Tibial artery (tissue), 4 donors: ENCODE data around the gene TTPAL.
A peak's percentile ranks its signal among the peaks of the same experiment; 100 is the strongest.

Experiments
- DNase-seq, 2 donors: peaks; one replicate each; pipeline ENCODE4 v3.0.0-alpha.2; 2019
- H3K27ac ChIP-seq, 2 donors: fragments of 200-600 bp; sonication (generic) in 1 of 2; 1 replicate in 1 of 2; 2 replicates in 1 of 2; pipeline ENCODE4 v1.5.1; 2018 to 2019; ENCODE audit warnings: mild to moderate bottlenecking in 1 of 2
- H3K27me3 ChIP-seq, 2 donors: fragments of 200-600 bp; sonication (generic) in 1 of 2; one replicate each; pipeline versions ENCODE4 v1.5.1 to v1.6.0; 2016 to 2019
- H3K36me3 ChIP-seq, 3 donors: fragments of 200-600 bp; sonication (generic) in 2 of 3; one replicate each; pipeline ENCODE4 v1.5.1; 2016 to 2019; ENCODE audit warnings: mild to moderate bottlenecking in 2 of 3
- H3K4me1 ChIP-seq, 4 donors: fragments of 200-600 bp; sonication (generic) in 2 of 4; 1 replicate in 3 of 4; 2 replicates in 1 of 4; pipeline ENCODE4 v1.5.1; 2016 to 2019
- H3K4me3 ChIP-seq, 2 donors: fragments of 200-600 bp; sonication (generic) in 1 of 2; 1 replicate in 1 of 2; 2 replicates in 1 of 2; pipeline ENCODE4 v1.5.1; 2018 to 2019; ENCODE audit warnings: mild to moderate bottlenecking in 2 of 2
- H3K9me3 ChIP-seq, 3 donors: fragments of 200-600 bp; sonication (generic) in 1 of 3; one replicate each; pipeline ENCODE4 v1.5.1; 2016 to 2019
- intact Hi-C: fragments of 100-400 bp; cut with DNase I; formaldehyde crosslinking; loops from one replicate; pipeline ENCODE4 v1.15.0; 2023; ENCODE audit warnings: low total_unique reads
- TF ChIP-seq, protein P1 (sequence below), 2 experiments: fragments of 200-600 bp in 1 of 2; fragments of 450-650 bp in 1 of 2; IDR thresholded peaks; one replicate each; pipeline ENCODE4 v1.5.1; 2017 to 2019; ENCODE audit warnings: antibody characterized with exemption in 2 of 2, mild to moderate bottlenecking in 1 of 2, moderate library complexity in 1 of 2

Gene TTPAL

GRCh38 chr20:44523746-44524145, 48.1 kb downstream of the TTPAL start:
- intact Hi-C loops, result loop anchor here (10.0 kb wide), 1 partner anchor 309 kb away; the partner anchor contains the start of gene OSER1

DNA sequence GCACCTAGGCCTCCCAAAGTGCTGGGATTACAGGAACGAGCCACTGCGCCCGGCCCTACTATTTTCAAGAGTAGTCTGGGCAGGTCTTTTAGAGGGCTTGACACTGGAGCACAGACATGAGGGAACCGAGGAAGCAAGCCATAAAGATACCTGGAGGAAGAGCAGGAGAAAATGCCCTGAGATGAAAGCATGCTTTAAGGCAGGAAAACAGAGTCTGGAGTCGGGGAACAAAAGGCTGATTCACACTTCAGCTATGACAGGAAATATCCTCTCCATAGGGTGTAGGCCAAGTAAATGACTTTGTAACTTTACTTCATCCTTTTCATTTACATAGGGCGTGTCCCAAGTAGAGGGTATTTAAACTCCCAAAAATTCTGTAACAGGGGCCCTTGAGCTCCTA, 50.5 kb downstream of the TTPAL start:
- H3K4me1 ChIP-seq, result peaks cover 0 to 8% (median under 1%) of the 10 kb centered on the region in 4 donors
- H3K9me3 ChIP-seq, result no peaks in the 10 kb centered on the region
- no peak overlapping the region for H3K4me3 ChIP-seq
- TF ChIP-seq, protein P1, sequence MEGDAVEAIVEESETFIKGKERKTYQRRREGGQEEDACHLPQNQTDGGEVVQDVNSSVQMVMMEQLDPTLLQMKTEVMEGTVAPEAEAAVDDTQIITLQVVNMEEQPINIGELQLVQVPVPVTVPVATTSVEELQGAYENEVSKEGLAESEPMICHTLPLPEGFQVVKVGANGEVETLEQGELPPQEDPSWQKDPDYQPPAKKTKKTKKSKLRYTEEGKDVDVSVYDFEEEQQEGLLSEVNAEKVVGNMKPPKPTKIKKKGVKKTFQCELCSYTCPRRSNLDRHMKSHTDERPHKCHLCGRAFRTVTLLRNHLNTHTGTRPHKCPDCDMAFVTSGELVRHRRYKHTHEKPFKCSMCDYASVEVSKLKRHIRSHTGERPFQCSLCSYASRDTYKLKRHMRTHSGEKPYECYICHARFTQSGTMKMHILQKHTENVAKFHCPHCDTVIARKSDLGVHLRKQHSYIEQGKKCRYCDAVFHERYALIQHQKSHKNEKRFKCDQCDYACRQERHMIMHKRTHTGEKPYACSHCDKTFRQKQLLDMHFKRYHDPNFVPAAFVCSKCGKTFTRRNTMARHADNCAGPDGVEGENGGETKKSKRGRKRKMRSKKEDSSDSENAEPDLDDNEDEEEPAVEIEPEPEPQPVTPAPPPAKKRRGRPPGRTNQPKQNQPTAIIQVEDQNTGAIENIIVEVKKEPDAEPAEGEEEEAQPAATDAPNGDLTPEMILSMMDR (IDR thresholded peaks at IDR 0.05), result no peak
- intact Hi-C loops, result loop anchor here (10.0 kb wide), 1 partner anchor 311 kb away; the partner anchor contains the start of gene OSER1
- no peak overlapping the region for H3K27ac ChIP-seq
- H3K36me3 ChIP-seq, result no peaks in the 10 kb centered on the region
- DNase-seq, result no peak
- H3K27me3 ChIP-seq, result no peaks in the 10 kb centered on the region

More at GRCh38 chr20:44523746-44524145, 48.1 kb downstream of the TTPAL start:
- Histone ChIP-seq H3K36me3 (no peaks in the 10 kb centered on the region), H3K4me1 (peaks cover 0 to 31% (median 17%) of the 10 kb centered on the region in 4 donors), H3K4me3 (no peak overlapping the region), H3K9me3 (no peaks in the 10 kb centered on the region), H3K27ac (peak overlapping the region in 1 of 2 donors; percentile 98), H3K27me3 (no peaks in the 10 kb centered on the region)
- TF ChIP-seq, protein P1 (IDR thresholded peaks at IDR 0.05), result no peak
- DNase-seq, result no peak

- Histone ChIP-seq H3K27me3 (no peaks in the 10 kb centered on the region), H3K9me3 (no peaks in the 10 kb centered on the region), H3K27ac (no peak overlapping the region), H3K36me3 (no peaks in the 10 kb centered on the region), H3K4me3 (no peak overlapping the region), H3K4me1 (peaks cover 0 to 13% (median 5%) of the 10 kb centered on the region in 4 donors)
- TF ChIP-seq, protein P1 (IDR thresholded peaks at IDR 0.05), result no peak
- intact Hi-C loops, result loop anchor here (10.0 kb wide), 1 partner anchor 313 kb away; the partner anchor contains the start of gene OSER1
- DNase-seq, result no peak
Measured at GRCh38 chr20:44527716-44528199, 52.1 kb downstream of the TTPAL start.

GRCh38 chr20:44528309-44528708, 52.6 kb downstream of the TTPAL start:
- no peaks in the 10 kb centered on the region for H3K36me3 ChIP-seq
- H3K4me3 ChIP-seq, result no peak overlapping the region
- no peak overlapping the region for H3K27ac ChIP-seq
- no peaks in the 10 kb centered on the region for H3K9me3 ChIP-seq
- no peak for DNase-seq
- H3K27me3 ChIP-seq, result no peaks in the 10 kb centered on the region
- TF ChIP-seq, protein P1 (IDR thresholded peaks at IDR 0.05), result no peak
- intact Hi-C loops, result loop anchor here (10.0 kb wide), 1 partner anchor 314 kb away; the partner anchor contains the start of gene OSER1
- peaks cover 0 to 17% (median 9%) of the 10 kb centered on the region in 4 donors for H3K4me1 ChIP-seq

DNA sequence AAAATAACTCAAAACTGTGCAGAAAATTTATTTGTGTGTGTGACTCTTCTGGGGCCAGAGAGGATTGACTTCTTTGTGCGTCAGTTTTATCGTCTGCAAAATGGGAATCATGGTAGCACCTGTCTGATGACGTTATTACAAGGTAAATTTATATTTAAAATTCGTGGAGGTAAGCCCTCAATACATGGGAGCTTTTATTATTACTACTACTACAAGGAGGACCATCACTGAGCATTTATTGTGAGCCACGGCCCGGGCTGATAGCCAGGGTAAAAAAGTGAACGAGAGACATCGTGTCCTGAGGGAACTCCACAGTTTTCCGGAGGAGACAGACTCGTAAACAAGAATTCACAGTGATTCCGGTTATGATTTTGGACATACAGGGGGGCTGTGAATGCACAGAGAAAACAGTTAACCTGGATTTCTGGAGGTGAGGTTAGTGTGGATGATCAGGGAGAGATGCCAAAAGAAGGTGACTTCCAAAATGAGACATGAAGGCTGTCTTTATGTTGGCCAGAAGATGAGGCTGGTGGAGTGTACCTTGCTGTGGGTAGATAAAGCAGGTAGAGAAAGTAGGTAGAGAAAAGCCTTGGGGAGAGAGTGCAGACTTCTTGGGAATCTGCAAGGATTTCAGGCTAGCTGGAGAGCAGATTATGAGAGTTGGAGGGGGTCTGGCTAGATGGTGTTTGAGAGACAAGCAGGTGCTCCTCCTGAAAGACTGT, 56.7 kb downstream of the TTPAL start:
- Histone ChIP-seq H3K9me3 (no peaks in the 10 kb centered on the region), H3K27me3 (no peaks in the 10 kb centered on the region), H3K4me1 (peaks cover 0 to 17% (median 9%) of the 10 kb centered on the region in 4 donors), H3K36me3 (no peaks in the 10 kb centered on the region), H3K4me3 (peak overlapping the region; percentile 69), H3K27ac (peak overlapping the region; percentile 57 to 78)
- DNase-seq, result peak in 1 of 2 donors; percentile 27
- intact Hi-C loops, result loop anchor here (5.0 kb wide), 2 partner anchors 60 to 80 kb away; no protein-coding TSS in a partner anchor
- TF ChIP-seq, protein P1 (IDR thresholded peaks at IDR 0.05), result no peak
